Stomach (tissue), 9 donors: ENCODE measurements around the gene OR10V1. TPM values are rescaled to one million over a fixed set of nuclear protein-coding genes. Genes with fewer than 3 reads are reported as not detected.
A peak's percentile ranks its signal among the peaks of the same experiment; 100 is the strongest.

Experiments
- DNase-seq, 2 donors: peaks; one replicate each; pipeline versions ENCODE4 v3.0.0 to v3.0.0-alpha.2; 2013 to 2019
- H3K27ac ChIP-seq, 5 donors: fragments of 200-600 bp in 4 of 5; sonication (generic) in 4 of 5; one replicate each; pipeline ENCODE4 v1.5.1; 2013 to 2019; ENCODE audit warnings: mild to moderate bottlenecking in 1 of 5, moderate library complexity in 1 of 5
- H3K27me3 ChIP-seq, 3 donors: fragments of 200-600 bp; sonication (generic); one replicate each; pipeline ENCODE4 v1.5.1; 2017 to 2019; ENCODE audit warnings: mixed run types in 1 of 3
- H3K36me3 ChIP-seq, 4 donors: fragments of 200-600 bp; sonication (generic); 1 replicate in 3 of 4; 2 replicates in 1 of 4; pipeline ENCODE4 v1.5.1; 2016 to 2019
- H3K4me1 ChIP-seq, 4 donors: fragments of 200-600 bp; sonication (generic); one replicate each; pipeline ENCODE4 v1.5.1; 2016 to 2019
- H3K4me3 ChIP-seq, 4 donors: fragments of 200-600 bp; sonication (generic) in 3 of 4; one replicate each; pipeline ENCODE4 v1.5.1; 2016 to 2019; ENCODE audit warnings: mild to moderate bottlenecking in 1 of 4
- H3K9me3 ChIP-seq, 4 donors: fragments of 200-600 bp; sonication (generic); one replicate each; pipeline ENCODE4 v1.5.1; 2016 to 2019
- CTCF ChIP-seq, 7 experiments: fragments of 450-650 bp in 4 of 7; fragments of 200-600 bp in 3 of 7; sonication (generic) in 3 of 7; IDR thresholded peaks; one replicate each; pipeline ENCODE4 v1.5.1; 2016 to 2019; ENCODE audit warnings: antibody characterized with exemption in 7 of 7, control low read depth in 2 of 7, mild to moderate bottlenecking in 1 of 7
- EP300 ChIP-seq: sonication (generic); formaldehyde crosslinking; IDR thresholded peaks from one replicate; pipeline ENCODE4 v1.6.1; 2017; ENCODE audit warnings: antibody characterized with exemption
- POLR2A ChIP-seq, 4 donors: fragments of 450-650 bp; IDR thresholded peaks; one replicate each; pipeline ENCODE4 v1.6.1; 2016; ENCODE audit warnings: antibody characterized with exemption in 4 of 4, control low read depth in 2 of 4, mild to moderate bottlenecking in 1 of 4, moderate library complexity in 1 of 4
- POLR2AphosphoS5 ChIP-seq, 3 donors: sonication (generic); formaldehyde crosslinking; IDR thresholded peaks; one replicate each; pipeline ENCODE4 v1.6.1; 2016; ENCODE audit warnings: antibody characterized with exemption in 3 of 3
- WGBS, 5 donors: extraction: QIAGEN DNeasy Blood & Tissue Kit in 3 of 5; methylation state at CpG; one replicate each; pipeline versions ENCODE4 v1.1.5 to v1.1.7; 2013 to 2018; 5-methylcytosine and 5-hydroxymethylcytosine counted together
- intact Hi-C: fragments of 100-400 bp; cut with DNase I; formaldehyde crosslinking; loops from one replicate; pipeline ENCODE4 v1.15.1; 2023; ENCODE audit warnings: low total_unique reads
- polyA plus RNA-seq, 3 donors: library from polyadenylated mRNA; stranded (reverse); fragments of 200-250 nt; gene quantifications; one replicate each; pipeline ENCODE4 v1.2.3, GENCODE V29; 2013
- total RNA-seq, 5 donors: library from RNA; depleted of rRNA; stranded (reverse); fragments of >200 nt; gene quantifications; one replicate each; pipeline versions ENCODE4 v1.1.0 to v1.2.3, GENCODE V29; 2014 to 2016
- donor health status: healthy with polysubstance abuse.
- donor health status: Bipolar disorder and iron deficiency.
- donor health status: healthy.

Gene OR10V1
- total and polyA plus RNA-seq, 8 donors = not detected

- TF ChIP-seq CTCF (IDR thresholded peaks at IDR 0.05) (no peak), EP300 (no peak), POLR2AphosphoS5 (IDR thresholded peaks at IDR 0.05) (peak; percentile 72 to 91 (median 83)), POLR2A (IDR thresholded peaks at IDR 0.05) (peak in 1 of 4 donors; percentile 70)
- Histone ChIP-seq H3K4me1 (peaks cover 19 to 53% (median 37%) of the 10 kb centered on the region in 4 donors), H3K4me3 (peak within 1 kb of the TSS; percentile 80 to 92 (median 90)), H3K9me3 (no peaks in the 10 kb centered on the region), H3K27ac (peak within 1 kb of the TSS; percentile 97 to 99 (median 98)), H3K27me3 (no peaks in the 10 kb centered on the region), H3K36me3 (peaks cover 5 to 27% (median 26%) of the 10 kb centered on the region in 4 donors)
- peak; percentile 100 for DNase-seq
- WGBS, 5 donors = 0 to 1% (median 0%) methylated on average over 22 to 68 of the region's 68 CpGs
- intact Hi-C loops = no loop called here
Observed at GRCh38 chr11:59668950-59669610, 44.6 kb downstream of the OR10V1 start, which contains the start of gene PATL1. Gene PATL1, minus strand, starts transcription at chr11:59669037. Its CDS starts 142 bp downstream, at chr11:59668895.

GRCh38 chr11:59668188-59668949 is 45.3 kb downstream of the OR10V1 start:
- intact Hi-C loops = no loop called here
- H3K36me3 ChIP-seq = peaks cover 5 to 34% (median 33%) of the 10 kb centered on the region in 4 donors
- WGBS, 5 donors = 0 to 1% (median 1%) methylated on average over 16 to 39 of the region's 39 CpGs

DNA sequence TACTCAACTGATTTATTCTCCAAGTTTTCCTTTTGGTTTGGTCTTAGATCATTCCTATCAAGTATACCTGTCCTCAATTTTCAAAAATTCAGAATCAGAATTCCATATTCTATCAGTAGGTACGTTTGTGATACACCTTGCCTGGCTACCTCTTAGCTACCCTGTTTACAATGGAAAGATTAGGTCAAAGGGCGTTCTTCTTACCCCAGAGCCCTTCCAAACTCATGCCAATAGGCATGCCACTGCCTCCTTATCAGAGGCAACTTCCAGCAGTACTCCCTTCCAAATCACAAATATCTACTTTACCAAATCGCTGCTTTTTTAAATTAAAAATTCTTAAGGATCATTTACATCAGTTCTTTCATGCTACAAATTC is 45.8 kb downstream of the OR10V1 start:
- Histone ChIP-seq H3K27me3 (no peaks in the 10 kb centered on the region), H3K27ac (peak overlapping the region; percentile 97 to 99 (median 98)), H3K4me1 (peaks cover 19 to 64% (median 40%) of the 10 kb centered on the region in 4 donors), H3K36me3 (peaks cover 5 to 40% (median 39%) of the 10 kb centered on the region in 4 donors), H3K9me3 (no peaks in the 10 kb centered on the region), H3K4me3 (peak overlapping the region; percentile 80 to 92 (median 90))
- no peak for TF ChIP-seq CTCF (IDR thresholded peaks at IDR 0.05)
- no peak for TF ChIP-seq POLR2A (IDR thresholded peaks at IDR 0.05)
- no peak for TF ChIP-seq POLR2AphosphoS5 (IDR thresholded peaks at IDR 0.05)
- no peak for TF ChIP-seq EP300
- intact Hi-C loops = no loop called here
- DNase-seq = peak in 1 of 2 donors; percentile 4
- WGBS, 5 donors = 11 to 22% (median 14%) methylated on average over 3 of the region's 3 CpGs

More at GRCh38 chr11:59668188-59668949, 45.3 kb downstream of the OR10V1 start:
- H3K4me3 ChIP-seq = peak overlapping the region; percentile 80 to 92 (median 90)
- no peaks in the 10 kb centered on the region for H3K27me3 ChIP-seq
- H3K9me3 ChIP-seq = no peaks in the 10 kb centered on the region
- peak overlapping the region; percentile 97 to 99 (median 98) for H3K27ac ChIP-seq
- TF ChIP-seq POLR2A (IDR thresholded peaks at IDR 0.05) (no peak), CTCF (IDR thresholded peaks at IDR 0.05) (peak in 1 of 7 experiments; percentile 11)
- DNase-seq = peak in 1 of 2 donors; percentile 31
- H3K4me1 ChIP-seq = peaks cover 19 to 60% (median 39%) of the 10 kb centered on the region in 4 donors

DNA sequence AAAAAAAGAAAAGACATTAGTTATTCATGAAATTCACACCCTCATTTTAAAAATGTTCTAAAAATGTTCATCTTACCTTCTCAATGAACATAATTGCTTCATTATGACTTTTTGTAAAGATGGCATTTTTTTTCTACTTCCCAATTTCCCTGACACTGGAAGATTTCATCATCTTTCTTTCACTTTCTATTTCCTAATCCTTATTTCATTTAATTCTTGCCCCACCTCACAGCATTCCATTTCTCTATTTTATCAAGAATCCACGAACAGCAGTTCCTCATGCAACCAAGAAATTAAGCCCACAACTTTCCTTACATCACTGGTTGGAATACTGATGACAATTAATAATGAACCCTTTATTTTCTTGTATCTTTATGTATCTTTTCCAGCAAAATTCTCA is 46.7 kb downstream of the OR10V1 start:
- H3K36me3 ChIP-seq = peaks cover 5 to 48% (median 47%) of the 10 kb centered on the region in 4 donors
- no peak for TF ChIP-seq POLR2AphosphoS5 (IDR thresholded peaks at IDR 0.05)
- TF ChIP-seq EP300 = no peak
- no peak for TF ChIP-seq CTCF (IDR thresholded peaks at IDR 0.05)
- no peak for TF ChIP-seq POLR2A (IDR thresholded peaks at IDR 0.05)
- peak overlapping the region in 4 of 5 donors; percentile 97 to 98 (median 98) for H3K27ac ChIP-seq
- H3K27me3 ChIP-seq = no peaks in the 10 kb centered on the region
- H3K4me1 ChIP-seq = peaks cover 19 to 71% (median 40%) of the 10 kb centered on the region in 4 donors
- intact Hi-C loops = no loop called here
- WGBS, 5 donors = 11 to 34% (median 19%) methylated on average over 1 of the region's 1 CpG
- no peaks in the 10 kb centered on the region for H3K9me3 ChIP-seq
- peak overlapping the region in 1 of 4 donors; percentile 90 for H3K4me3 ChIP-seq
- no peak for DNase-seq
